Mononuclear cell (primary cell): ENCODE data around the gene LAS1L. TPM values are rescaled to one million over a fixed set of nuclear protein-coding genes. Genes with fewer than 3 reads are reported as not detected.
"Not testable (repeated sequence)": the region's sequence is repeated elsewhere in the genome, so short reads cannot be mapped to it uniquely, and the experiment has no call there.

ENCODE experiments used
- H3K27me3 ChIP-seq: 2 replicates; pipeline ENCODE4 v1.6.0; 2011; ENCODE audit warnings: low read length, control low read depth; ENCODE audit not compliant: insufficient read depth
- H3K4me1 ChIP-seq: 2 replicates; pipeline ENCODE4 v1.5.1; 2011; ENCODE audit warnings: mild to moderate bottlenecking, low read length, control low read depth; ENCODE audit not compliant: insufficient read depth
- H3K4me3 ChIP-seq: 2 replicates; pipeline ENCODE4 v1.5.1; 2011; ENCODE audit warnings: mild to moderate bottlenecking, low read length, moderate library complexity
- H3K9me3 ChIP-seq: 2 replicates; pipeline ENCODE4 v1.5.1; 2011; ENCODE audit warnings: low read depth, mild to moderate bottlenecking, control low read depth, low read length
- total RNA-seq: library from RNA; depleted of rRNA; stranded (reverse); fragments of >200 nt; gene quantifications from one replicate; pipeline ENCODE4 v1.2.3, GENCODE V29; 2012

The LAS1L gene
- total RNA-seq, 1 donor: 20.3 TPM

DNA sequence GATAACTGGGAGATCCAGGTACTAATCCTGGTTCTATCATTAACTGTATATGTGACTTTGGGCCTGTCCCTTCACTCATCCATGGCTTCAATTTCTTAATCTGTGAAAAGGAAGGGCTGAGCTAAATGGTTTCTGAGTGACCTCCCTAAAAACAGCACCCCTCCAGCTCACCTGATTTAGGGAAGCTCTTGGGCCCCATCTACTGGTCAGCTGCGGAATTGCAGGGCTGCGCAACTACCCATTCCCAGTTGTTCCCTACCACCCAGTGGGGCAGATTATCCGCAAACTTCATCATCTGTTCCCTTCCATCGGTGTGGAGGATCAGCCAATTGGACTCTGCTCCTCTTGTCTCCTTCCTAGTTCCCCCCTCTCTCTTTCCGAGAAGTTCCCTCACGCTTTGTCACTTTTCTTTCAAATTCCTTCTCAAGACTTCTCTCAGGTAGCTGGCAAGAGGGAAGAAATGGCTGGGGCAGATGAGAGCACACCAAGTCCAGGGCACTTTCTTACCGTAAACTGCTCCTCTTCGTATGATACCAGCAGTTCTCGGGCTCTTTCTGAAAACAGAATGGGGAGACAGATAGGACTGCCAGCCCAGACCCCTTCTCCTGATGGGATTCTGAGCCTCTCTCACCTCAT, 5.8 kb downstream of the LAS1L start:
- H3K9me3 ChIP-seq: no peaks in the 10 kb centered on the region

DNA sequence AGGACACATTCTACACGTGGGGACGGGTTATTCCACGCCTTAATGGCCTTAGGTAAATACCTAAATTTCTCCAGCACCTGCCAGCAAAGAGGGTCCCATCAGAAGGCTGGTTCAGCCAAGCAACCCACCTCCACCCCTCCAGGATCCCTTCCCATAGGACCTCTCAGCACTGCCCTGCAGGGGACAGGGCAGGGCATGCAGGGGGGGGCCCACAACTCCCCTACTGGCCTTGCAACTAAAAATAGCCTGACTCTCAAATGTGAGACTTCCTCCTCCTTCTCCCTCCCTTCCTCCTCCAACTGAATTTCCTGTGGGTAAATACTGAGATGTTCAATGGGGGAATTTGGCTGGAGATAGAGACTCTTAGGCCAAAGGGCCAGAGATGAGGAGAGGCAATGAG, 6.3 kb downstream of the LAS1L start:
- no peak overlapping the region for H3K4me3 ChIP-seq
- H3K9me3 ChIP-seq: no peaks in the 10 kb centered on the region
- H3K4me1 ChIP-seq: peaks cover 5% of the 10 kb centered on the region
- no peaks in the 10 kb centered on the region for H3K27me3 ChIP-seq

More for the DNA sequence above, 5.8 kb downstream of the LAS1L start:
- H3K4me1 ChIP-seq: peaks cover 11% of the 10 kb centered on the region
- no peaks in the 10 kb centered on the region for H3K27me3 ChIP-seq
- no peak overlapping the region for H3K4me3 ChIP-seq

DNA sequence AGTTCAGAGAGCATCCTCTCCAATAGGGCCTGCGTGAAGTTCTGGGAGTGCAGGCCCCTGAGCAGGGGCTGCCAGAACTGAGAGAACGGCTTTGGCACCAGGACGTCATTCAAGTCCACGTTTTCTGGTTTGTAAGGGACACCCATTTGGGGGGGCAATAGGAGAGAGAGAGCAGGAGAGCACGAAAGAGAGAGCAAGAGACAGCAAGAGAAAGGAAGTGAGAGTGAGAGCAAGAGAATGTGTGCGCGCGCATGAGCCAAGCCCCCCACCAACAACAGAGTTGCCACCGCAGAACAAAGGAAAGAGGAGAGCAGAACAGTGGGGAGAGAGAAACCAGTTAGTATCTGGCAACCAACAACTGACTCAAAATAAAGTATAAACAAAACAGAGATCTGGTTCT, 10.4 kb downstream of the LAS1L start:
- H3K4me1 ChIP-seq: no peaks in the 10 kb centered on the region
- H3K9me3 ChIP-seq: no peaks in the 10 kb centered on the region
- H3K27me3 ChIP-seq: no peaks in the 10 kb centered on the region
- H3K4me3 ChIP-seq: no peak overlapping the region

DNA sequence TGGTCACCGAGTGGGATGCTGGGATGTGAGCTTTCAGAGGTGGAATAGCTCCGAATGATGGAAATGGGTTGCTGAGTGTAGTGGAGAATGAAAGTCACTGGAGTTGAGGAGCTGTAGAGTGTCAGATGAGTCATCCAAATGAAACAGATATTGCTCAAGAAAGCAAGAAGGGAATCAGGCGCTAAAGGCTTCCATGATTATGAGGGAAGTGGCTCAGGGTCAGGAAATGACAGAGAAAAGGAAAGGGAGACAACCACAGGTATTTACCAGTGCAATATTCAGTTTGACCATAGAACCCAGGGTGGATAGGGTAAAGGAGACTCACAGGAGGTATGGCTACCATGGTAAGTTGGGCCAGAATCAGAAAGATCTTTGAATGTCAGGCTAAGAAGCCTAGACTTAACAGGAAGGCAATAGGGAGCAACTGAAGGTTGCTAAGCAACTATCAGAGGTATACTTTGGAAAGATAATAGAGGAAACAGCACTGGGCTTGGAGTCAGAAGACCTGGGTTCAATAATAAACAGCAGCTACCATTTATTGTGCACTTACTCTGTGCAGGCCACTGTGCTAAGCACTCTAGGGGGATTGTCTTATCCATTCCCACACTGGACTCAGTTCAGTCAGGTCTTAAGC, 11.7 kb downstream of the LAS1L start:
- Histone ChIP-seq H3K27me3 (no peaks in the 10 kb centered on the region), H3K9me3 (no peaks in the 10 kb centered on the region), H3K4me1 (no peaks in the 10 kb centered on the region), H3K4me3 (no peak overlapping the region)

DNA sequence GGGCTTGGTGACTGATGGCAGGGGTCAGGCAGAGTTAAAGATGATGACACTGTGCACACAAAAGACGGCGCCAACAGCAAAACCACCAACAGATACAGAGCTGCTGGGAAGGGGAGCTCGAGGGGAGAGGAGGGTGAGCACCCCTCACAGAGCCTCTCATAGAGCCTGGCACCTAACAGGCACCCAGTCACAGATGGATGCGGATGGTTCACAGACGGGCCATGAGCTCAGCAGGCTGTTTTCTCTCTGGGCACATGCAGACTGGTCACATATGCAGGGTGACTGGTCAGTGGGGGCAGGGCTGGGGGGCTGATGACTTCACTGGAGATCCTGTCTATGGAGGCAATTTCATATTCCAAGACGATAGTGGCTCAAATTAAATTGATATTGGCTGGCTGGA, 15.1 kb downstream of the LAS1L start:
- not testable (repeated sequence) for H3K4me3 ChIP-seq, H3K9me3 ChIP-seq, H3K27me3 ChIP-seq, H3K4me1 ChIP-seq

DNA sequence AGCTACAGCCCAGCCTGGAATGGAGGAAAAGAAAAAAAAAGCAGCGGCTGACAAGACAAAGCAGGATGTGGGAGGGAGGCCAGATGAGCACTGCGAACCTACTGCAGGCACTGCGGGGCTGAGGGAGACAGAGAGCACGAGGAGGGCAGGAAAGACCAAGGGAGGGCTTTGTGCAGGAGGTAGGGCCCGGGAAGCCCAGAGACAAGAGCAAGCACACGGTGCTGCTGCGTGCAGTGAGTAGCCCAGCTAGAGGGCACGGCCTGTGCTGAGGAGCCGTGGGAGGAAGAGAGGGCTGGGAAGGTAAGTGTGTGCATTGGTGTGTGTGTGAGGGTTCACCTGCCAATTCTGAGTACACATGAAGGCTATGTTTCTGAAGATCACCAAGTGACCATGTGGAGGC, 15.6 kb downstream of the LAS1L start:
- not testable (repeated sequence) for H3K4me3 ChIP-seq, H3K9me3 ChIP-seq, H3K4me1 ChIP-seq, H3K27me3 ChIP-seq

DNA sequence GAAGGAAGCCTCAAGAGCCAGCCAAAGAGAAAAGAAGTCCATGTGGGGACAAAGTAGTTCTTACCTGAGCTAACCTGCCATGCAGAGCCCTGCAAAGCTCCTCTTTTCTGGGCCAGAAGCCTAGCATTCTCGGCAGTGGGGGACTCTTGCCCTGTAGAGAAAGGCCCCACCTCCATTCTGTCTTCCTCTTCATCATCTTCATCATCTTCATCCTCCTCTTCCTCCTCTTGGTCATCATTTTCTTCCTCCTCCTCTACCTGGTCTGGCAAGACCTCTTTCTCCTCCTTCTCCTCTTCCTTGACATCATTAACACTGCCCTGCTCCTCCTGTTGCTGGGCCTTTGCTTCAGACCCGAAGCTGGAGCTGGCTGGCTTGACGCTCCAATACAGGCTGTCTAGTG, 16.7 kb downstream of the LAS1L start:
- Histone ChIP-seq H3K4me1 (no peaks in the 10 kb centered on the region), H3K4me3 (no peak overlapping the region), H3K27me3 (no peaks in the 10 kb centered on the region), H3K9me3 (no peaks in the 10 kb centered on the region)

DNA sequence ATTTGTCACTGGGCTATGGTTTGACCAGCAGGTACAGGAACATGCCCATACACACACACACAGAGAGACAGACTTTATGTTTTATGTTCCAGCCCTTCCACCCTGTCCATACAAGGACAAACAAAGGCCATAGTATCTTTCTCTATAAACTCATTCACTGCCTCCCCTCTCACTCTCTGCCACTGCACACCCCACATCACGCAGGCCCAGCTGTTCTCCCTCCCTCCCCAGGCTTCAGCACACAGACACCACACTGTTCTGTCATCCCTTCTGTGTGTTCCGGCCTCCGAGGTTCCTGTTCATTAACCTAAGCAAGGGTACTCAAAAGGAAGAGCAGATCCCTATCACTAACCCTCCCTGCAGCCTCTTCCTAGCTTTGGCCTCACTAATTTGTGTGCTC, 17.8 kb downstream of the LAS1L start:
- no peaks in the 10 kb centered on the region for H3K9me3 ChIP-seq
- H3K27me3 ChIP-seq: no peaks in the 10 kb centered on the region
- no peaks in the 10 kb centered on the region for H3K4me1 ChIP-seq
- no peak overlapping the region for H3K4me3 ChIP-seq

DNA sequence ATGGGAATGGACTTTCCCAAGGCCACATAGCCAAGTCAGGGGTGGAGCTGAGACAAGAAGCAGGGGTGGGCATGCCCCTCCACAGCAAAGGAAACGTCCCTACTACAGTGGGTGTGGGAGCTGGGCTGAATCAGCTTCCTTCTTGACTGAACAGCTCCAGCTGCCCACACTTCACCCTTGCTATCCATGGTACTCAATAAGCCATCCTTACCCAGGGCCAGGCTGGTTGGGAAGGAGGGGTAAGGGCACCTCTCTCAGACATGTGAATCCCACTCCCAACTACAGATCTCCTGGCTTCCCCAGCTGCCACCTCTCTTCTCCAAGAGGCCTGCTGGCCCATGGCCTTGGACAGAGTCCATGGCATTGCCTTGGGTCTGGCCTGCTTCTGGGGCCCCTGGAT, 21.0 kb downstream of the LAS1L start:
- Histone ChIP-seq H3K4me1 (no peaks in the 10 kb centered on the region), H3K9me3 (no peaks in the 10 kb centered on the region), H3K4me3 (no peak overlapping the region), H3K27me3 (no peaks in the 10 kb centered on the region)

DNA sequence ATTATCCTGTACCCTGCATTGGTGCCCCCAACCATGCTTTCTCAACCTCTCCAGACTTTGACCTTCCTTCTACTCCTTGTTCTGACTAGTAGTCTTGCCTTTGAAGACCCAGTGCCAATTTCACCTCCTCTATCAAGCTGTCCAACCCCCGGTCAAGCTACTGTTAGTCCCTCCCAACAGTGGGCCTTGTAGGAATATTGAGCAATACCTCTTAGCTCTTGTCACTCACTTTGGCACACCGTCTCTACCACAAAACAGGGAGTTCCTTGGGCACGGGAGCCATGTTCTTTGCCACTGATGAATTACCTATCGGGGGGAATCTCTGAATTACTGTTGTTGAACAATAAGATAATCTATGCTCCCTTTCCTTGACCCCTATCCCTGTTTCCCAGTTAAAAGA, 25.2 kb downstream of the LAS1L start:
- Histone ChIP-seq H3K4me3 (no peak overlapping the region), H3K9me3 (no peaks in the 10 kb centered on the region), H3K4me1 (no peaks in the 10 kb centered on the region), H3K27me3 (no peaks in the 10 kb centered on the region)

DNA sequence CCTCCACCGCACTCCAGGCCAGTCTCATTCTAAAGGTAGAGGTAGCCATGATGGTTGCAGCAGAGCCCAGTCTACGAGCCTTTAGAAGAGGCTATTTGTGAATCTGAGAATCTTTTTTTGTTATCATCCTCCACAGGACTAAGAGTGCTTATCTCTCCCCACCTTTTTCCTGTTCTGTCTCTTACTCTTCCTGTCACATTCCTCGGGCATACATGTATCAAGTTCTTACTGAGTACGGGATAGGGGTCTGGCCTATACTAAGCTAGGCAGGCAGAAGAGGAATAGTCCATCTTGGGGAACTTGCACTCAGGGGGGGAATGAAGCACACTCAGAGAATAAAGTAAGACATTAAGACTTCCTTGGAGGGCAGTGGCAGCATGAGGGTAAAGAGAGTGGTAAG, 25.7 kb downstream of the LAS1L start:
- no peak overlapping the region for H3K4me3 ChIP-seq
- no peaks in the 10 kb centered on the region for H3K4me1 ChIP-seq
- no peaks in the 10 kb centered on the region for H3K9me3 ChIP-seq
- H3K27me3 ChIP-seq: no peaks in the 10 kb centered on the region

DNA sequence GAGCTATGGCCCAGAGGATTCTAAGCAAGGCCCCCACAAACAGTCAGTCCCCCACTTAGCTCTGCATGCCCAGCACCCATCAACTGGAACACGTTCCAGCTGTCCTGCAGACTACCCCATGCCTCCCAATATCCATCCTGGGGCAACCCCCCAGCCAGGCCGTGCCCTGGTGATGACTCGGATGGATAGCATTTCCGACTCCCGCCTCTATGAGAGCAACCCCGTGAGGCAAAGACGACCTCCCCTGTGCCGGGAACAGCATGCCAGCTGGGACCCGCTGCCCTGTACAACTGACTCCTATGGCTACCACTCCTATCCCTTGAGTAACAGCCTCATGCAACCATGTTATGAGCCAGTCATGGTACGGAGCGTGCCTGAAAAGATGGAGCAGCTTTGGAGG, 32.0 kb downstream of the LAS1L start:
- H3K9me3 ChIP-seq: no peaks in the 10 kb centered on the region
- no peaks in the 10 kb centered on the region for H3K27me3 ChIP-seq
- no peak overlapping the region for H3K4me3 ChIP-seq
- H3K4me1 ChIP-seq: no peaks in the 10 kb centered on the region

DNA sequence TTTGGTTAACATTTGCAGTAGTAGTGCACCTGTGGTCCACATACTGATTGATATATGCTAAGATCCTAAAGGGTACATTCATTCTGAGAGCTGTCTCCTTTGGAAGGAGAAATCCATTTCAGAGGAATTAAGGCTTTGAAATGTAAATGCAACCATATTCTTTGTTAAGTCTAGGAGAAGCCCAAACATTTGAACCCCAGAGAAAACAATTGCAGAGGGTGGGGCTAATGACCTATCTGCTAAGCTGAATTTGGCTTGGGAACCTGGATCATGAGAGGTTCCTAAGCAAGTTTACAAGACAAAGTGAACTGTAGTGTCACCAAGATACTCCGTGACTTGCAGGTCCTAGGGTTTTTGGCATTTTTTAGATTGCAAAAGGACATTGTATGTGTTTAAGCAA, 41.2 kb downstream of the LAS1L start:
- Histone ChIP-seq H3K4me1 (no peaks in the 10 kb centered on the region), H3K27me3 (no peaks in the 10 kb centered on the region), H3K4me3 (no peak overlapping the region), H3K9me3 (no peaks in the 10 kb centered on the region)

DNA sequence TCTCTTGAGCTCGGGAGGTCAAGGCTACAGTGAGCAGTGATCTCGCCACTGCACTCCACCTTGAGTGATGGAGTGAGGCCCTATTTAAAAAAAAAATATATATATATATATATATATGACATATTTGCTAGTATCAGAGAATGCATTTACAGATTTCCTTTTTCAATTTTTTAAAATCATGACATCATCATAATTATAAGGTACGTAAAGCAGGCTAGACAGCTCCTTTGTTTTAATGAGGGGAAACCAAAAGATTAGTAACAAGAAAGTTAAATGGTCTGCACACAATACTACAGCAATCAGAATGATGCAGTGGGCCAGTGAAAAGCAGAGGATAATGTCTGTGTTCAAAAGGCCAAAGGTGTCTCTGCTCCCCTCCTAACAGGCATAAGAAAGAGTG, 43.0 kb downstream of the LAS1L start:
- Histone ChIP-seq H3K9me3 (no peaks in the 10 kb centered on the region), H3K4me1 (no peaks in the 10 kb centered on the region), H3K4me3 (no peak overlapping the region), H3K27me3 (no peaks in the 10 kb centered on the region)

DNA sequence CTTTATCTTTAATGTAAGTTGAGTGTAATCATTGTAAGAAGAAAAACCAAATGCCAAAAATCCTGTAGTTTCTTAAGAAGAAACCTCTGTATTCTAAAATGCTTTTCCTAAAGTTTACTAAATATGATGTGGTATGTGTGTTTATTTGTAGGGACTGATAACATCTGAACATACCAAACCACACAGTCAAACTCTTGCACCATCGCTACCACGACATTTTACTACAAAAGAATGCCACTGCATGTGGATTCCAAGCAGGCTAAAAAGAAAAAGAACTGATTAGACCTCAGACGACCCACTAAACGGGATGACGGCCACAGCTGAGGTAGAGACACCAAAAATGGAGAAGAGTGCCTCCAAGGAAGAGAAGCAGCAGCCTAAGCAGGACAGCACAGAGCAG, 46.1 kb downstream of the LAS1L start:
- Histone ChIP-seq H3K9me3 (no peaks in the 10 kb centered on the region), H3K27me3 (no peaks in the 10 kb centered on the region), H3K4me3 (no peak overlapping the region), H3K4me1 (no peaks in the 10 kb centered on the region)

DNA sequence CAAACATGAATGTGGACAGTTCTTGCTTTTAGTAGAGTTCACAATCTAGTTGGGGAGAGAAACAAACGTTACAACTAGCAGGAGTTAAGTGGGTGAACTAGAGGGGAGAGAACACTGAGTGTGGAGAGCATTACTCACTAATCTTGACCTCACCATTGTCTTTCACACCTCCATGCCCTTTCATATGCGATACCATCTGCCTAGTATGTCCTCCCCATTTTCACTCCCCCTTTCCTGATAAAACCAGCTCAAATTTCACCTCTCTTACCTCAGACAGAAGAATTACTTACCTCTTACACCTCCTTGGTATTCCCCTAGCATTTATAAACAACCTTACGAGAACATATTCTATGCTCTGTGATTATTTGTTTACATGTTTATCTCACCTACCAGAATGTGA, 53.6 kb downstream of the LAS1L start:
- H3K4me1 ChIP-seq: no peaks in the 10 kb centered on the region
- no peaks in the 10 kb centered on the region for H3K9me3 ChIP-seq
- H3K27me3 ChIP-seq: no peaks in the 10 kb centered on the region
- no peak overlapping the region for H3K4me3 ChIP-seq
